Nephron progenitor cell (in vitro differentiated cells): ENCODE results near the gene BLVRA.
"Not testable (repeated sequence)": the region's sequence is repeated elsewhere in the genome, so short reads cannot be mapped to it uniquely, and the experiment has no call there.

Experiments used
- DNase-seq: peaks from one replicate; pipeline ENCODE4 v3.0.0; 2021
- H3K27ac Mint-ChIP-seq: 2 replicates; pipeline ENCODE4 v1.8.0; 2021; ENCODE audit warnings: mild to moderate bottlenecking, moderate library complexity, mixed read lengths
- H3K27me3 Mint-ChIP-seq: 2 replicates; pipeline ENCODE4 v1.8.0; 2021; ENCODE audit warnings: mild to moderate bottlenecking, low read depth, mixed read lengths; ENCODE audit not compliant: poor library complexity
- H3K36me3 Mint-ChIP-seq: 2 replicates; pipeline ENCODE4 v1.8.0; 2021; ENCODE audit warnings: low read depth, mixed read lengths
- H3K4me1 Mint-ChIP-seq: 2 replicates; pipeline ENCODE4 v1.8.0; 2021; ENCODE audit warnings: mixed read lengths
- H3K4me3 Mint-ChIP-seq: 2 replicates; pipeline ENCODE4 v1.8.0; 2021; ENCODE audit warnings: mild to moderate bottlenecking, moderate library complexity, mixed read lengths
- H3K9me3 Mint-ChIP-seq: 2 replicates; pipeline ENCODE4 v1.8.0; 2021; ENCODE audit warnings: mild to moderate bottlenecking, moderate library complexity, mixed read lengths
- TF ChIP-seq, protein P1 (sequence below): fragments of 200-600 bp; sonication (generic); IDR thresholded peaks from 2 replicates; pipeline ENCODE4 v1.5.0; 2021; ENCODE audit warnings: antibody characterized with exemption

BLVRA gene

GRCh38 chr7:43808410-43808809 is 49.9 kb downstream of the BLVRA start:
- TF ChIP-seq, protein P1, sequence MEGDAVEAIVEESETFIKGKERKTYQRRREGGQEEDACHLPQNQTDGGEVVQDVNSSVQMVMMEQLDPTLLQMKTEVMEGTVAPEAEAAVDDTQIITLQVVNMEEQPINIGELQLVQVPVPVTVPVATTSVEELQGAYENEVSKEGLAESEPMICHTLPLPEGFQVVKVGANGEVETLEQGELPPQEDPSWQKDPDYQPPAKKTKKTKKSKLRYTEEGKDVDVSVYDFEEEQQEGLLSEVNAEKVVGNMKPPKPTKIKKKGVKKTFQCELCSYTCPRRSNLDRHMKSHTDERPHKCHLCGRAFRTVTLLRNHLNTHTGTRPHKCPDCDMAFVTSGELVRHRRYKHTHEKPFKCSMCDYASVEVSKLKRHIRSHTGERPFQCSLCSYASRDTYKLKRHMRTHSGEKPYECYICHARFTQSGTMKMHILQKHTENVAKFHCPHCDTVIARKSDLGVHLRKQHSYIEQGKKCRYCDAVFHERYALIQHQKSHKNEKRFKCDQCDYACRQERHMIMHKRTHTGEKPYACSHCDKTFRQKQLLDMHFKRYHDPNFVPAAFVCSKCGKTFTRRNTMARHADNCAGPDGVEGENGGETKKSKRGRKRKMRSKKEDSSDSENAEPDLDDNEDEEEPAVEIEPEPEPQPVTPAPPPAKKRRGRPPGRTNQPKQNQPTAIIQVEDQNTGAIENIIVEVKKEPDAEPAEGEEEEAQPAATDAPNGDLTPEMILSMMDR = no peak
- Mint-ChIP-seq H3K27me3 (peaks cover 5% of the 10 kb centered on the region), H3K27ac (no peak overlapping the region)

GRCh38 chr7:43810195-43810941 is 51.9 kb downstream of the BLVRA start:
- H3K4me1 Mint-ChIP-seq, H3K27ac Mint-ChIP-seq: not testable (repeated sequence)
- DNase-seq = peak; percentile 47

More at GRCh38 chr7:43808410-43808809, 49.9 kb downstream of the BLVRA start:
- H3K36me3 Mint-ChIP-seq = peaks cover 48% of the 10 kb centered on the region
- no peak overlapping the region for H3K4me3 Mint-ChIP-seq
- DNase-seq = no peak
- H3K9me3 Mint-ChIP-seq = no peaks in the 10 kb centered on the region
- no peaks in the 10 kb centered on the region for H3K4me1 Mint-ChIP-seq

GRCh38 chr7:43815373-43815772 is 56.9 kb downstream of the BLVRA start:
- Mint-ChIP-seq H3K27ac (no peak overlapping the region), H3K36me3 (no peaks in the 10 kb centered on the region), H3K9me3 (no peaks in the 10 kb centered on the region), H3K27me3 (peaks cover 21% of the 10 kb centered on the region), H3K4me3 (peak overlapping the region; percentile 3), H3K4me1 (peaks cover 21% of the 10 kb centered on the region)
- TF ChIP-seq, protein P1 = no peak
- no peak for DNase-seq

More at GRCh38 chr7:43810195-43810941, 51.9 kb downstream of the BLVRA start:
- TF ChIP-seq, protein P1 = peak; percentile 32
- H3K4me3 Mint-ChIP-seq, H3K9me3 Mint-ChIP-seq: not testable (repeated sequence)
- peaks cover 10% of the 10 kb centered on the region for H3K27me3 Mint-ChIP-seq
- H3K36me3 Mint-ChIP-seq = peaks cover 34% of the 10 kb centered on the region

GRCh38 chr7:43816046-43816797 is 57.7 kb downstream of the BLVRA start:
- not testable (repeated sequence) for H3K4me3 Mint-ChIP-seq, H3K27ac Mint-ChIP-seq, H3K9me3 Mint-ChIP-seq, DNase-seq, H3K36me3 Mint-ChIP-seq
- Mint-ChIP-seq H3K4me1 (peaks cover 21% of the 10 kb centered on the region), H3K27me3 (peaks cover 22% of the 10 kb centered on the region)

DNA sequence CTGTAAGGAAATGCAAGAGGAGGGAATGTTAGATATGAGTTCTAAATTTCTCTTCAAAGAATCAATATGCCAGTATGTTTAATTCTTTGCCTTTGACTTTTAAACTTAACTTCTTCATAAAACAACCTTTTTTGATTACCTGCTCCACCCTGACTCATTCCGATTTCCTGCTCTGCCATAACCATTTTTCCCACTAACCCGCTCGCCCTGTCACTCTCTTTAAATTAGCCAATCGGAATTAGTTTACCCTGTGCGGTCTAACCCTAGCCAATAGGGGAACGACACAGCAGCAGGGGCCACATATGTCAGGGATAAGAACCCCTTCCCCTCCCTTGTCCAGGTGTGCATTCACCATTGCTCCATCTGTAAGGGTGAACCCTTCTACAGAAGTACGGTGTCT is 64.9 kb downstream of the BLVRA start:
- DNase-seq, H3K4me3 Mint-ChIP-seq, H3K27ac Mint-ChIP-seq: not testable (repeated sequence)
- Mint-ChIP-seq H3K9me3 (peaks cover 37% of the 10 kb centered on the region), H3K4me1 (peaks cover 35% of the 10 kb centered on the region), H3K27me3 (peaks cover 15% of the 10 kb centered on the region), H3K36me3 (peaks cover 10% of the 10 kb centered on the region)

DNA sequence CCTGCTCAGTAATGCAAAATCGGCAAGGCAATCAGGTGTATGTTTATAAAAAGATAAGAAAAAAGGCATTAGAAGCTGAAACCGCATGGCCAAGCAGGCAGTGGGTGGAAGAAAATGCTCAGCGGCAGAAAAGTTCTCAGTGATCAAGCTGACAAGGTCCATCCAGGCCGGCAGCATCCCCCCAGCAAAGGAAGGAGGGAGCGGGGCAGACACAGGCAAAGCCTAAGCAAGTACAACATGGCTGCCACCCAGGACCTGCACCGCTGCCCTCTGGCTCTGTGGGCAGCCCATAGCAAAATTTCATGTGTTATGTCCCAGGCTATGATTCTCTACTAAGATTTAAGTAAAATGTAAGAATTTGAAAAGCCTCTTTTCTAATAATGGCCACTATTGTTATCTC is 65.5 kb downstream of the BLVRA start:
- Mint-ChIP-seq H3K27me3 (peaks cover 18% of the 10 kb centered on the region), H3K36me3 (peaks cover 14% of the 10 kb centered on the region), H3K4me1 (peaks cover 35% of the 10 kb centered on the region), H3K9me3 (peaks cover 42% of the 10 kb centered on the region), H3K27ac (no peak overlapping the region), H3K4me3 (no peak overlapping the region)
- TF ChIP-seq, protein P1 = no peak
- DNase-seq = no peak

GRCh38 chr7:43824513-43824912 is 66.0 kb downstream of the BLVRA start:
- Mint-ChIP-seq H3K36me3 (peaks cover 19% of the 10 kb centered on the region), H3K4me1 (peaks cover 35% of the 10 kb centered on the region)

More at GRCh38 chr7:43824513-43824912, 66.0 kb downstream of the BLVRA start:
- not testable (repeated sequence) for H3K4me3 Mint-ChIP-seq, DNase-seq
- H3K9me3 Mint-ChIP-seq = peaks cover 48% of the 10 kb centered on the region
- H3K27ac Mint-ChIP-seq = peak overlapping the region; percentile 73
- H3K27me3 Mint-ChIP-seq = peaks cover 18% of the 10 kb centered on the region
